ENCODE measurements around the gene WDR86.
A peak's percentile ranks its signal among the peaks of the same experiment; 100 is the strongest.

The WDR86 gene

GRCh38 chr7:151346470-151346769, 63.4 kb downstream of the WDR86 start:
- DNase-seq (ENCODE audit: low read depth), result no peak
- no peak for TF ChIP-seq CTCF (conservative IDR thresholded peaks at IDR 0.05; ENCODE audit: low read length)
- no peak overlapping the region for H3K4me3 ChIP-seq (ENCODE audit: low read length)

- DNase-seq (ENCODE audit: low read depth), result no peak
- no peak for TF ChIP-seq CTCF (conservative IDR thresholded peaks at IDR 0.05; ENCODE audit: low read length)
- H3K4me3 ChIP-seq (ENCODE audit: low read length), result no peak overlapping the region
These were observed 64.0 kb downstream of the WDR86 start for GRCh38 chr7:151345576-151346469.

- DNase-seq (ENCODE audit: low read depth), result no peak
- TF ChIP-seq CTCF (conservative IDR thresholded peaks at IDR 0.05; ENCODE audit: low read length), result no peak
- H3K4me3 ChIP-seq (ENCODE audit: low read length), result no peak overlapping the region
These were observed 66.3 kb downstream of the WDR86 start for GRCh38 chr7:151343516-151343915.

GRCh38 chr7:151342811-151343210, 67.0 kb downstream of the WDR86 start:
- no peak for DNase-seq (ENCODE audit: low read depth)
- H3K4me3 ChIP-seq (ENCODE audit: low read length), result peak overlapping the region; percentile 69

GRCh38 chr7:151342102-151342646, 67.7 kb downstream of the WDR86 start:
- TF ChIP-seq CTCF (conservative IDR thresholded peaks at IDR 0.05; ENCODE audit: low read length), result no peak
- peak overlapping the region; percentile 69 for H3K4me3 ChIP-seq (ENCODE audit: low read length)
- DNase-seq (ENCODE audit: low read depth), result no peak

More at GRCh38 chr7:151342811-151343210, 67.0 kb downstream of the WDR86 start:
- TF ChIP-seq CTCF (conservative IDR thresholded peaks at IDR 0.05; ENCODE audit: low read length), result peak; percentile 19; the same call in 1 of the 2 replicates

GRCh38 chr7:151341357-151342101, 68.3 kb downstream of the WDR86 start, which contains the start of gene NUB1:
Gene NUB1 (plus strand): TSS chr7:151341812. CDS start chr7:151345350, 3,538 bp downstream.
- TF ChIP-seq CTCF (conservative IDR thresholded peaks at IDR 0.05; ENCODE audit: low read length), result no peak
- H3K4me3 ChIP-seq (ENCODE audit: low read length), result peak within 1 kb of the TSS; percentile 69
- DNase-seq (ENCODE audit: low read depth), result peak; percentile 73

Measured in AG10803 (cell line).